GM06990 (cell line): ENCODE results near the gene GPC1.

Source experiments
- DNase-seq: peaks from one replicate; pipeline ENCODE4 v3.0.0-alpha.2; 2011; ENCODE audit not compliant: insufficient read length; ENCODE audit errors: extremely low read depth
- H3K27me3 ChIP-seq: replicated peaks from 2 replicates; pipeline ENCODE4 v1.6.0; 2011; ENCODE audit warnings: low read length; ENCODE audit not compliant: control insufficient read depth, insufficient read depth
- H3K36me3 ChIP-seq: 2 replicates; pipeline ENCODE4 v1.5.1; 2011; ENCODE audit warnings: low read length; ENCODE audit not compliant: control insufficient read depth, insufficient read depth
- H3K4me3 ChIP-seq: replicated peaks from 2 replicates; pipeline ENCODE4 v1.5.1; 2011; ENCODE audit warnings: low read depth, mild to moderate bottlenecking, control low read depth, low read length
- TF ChIP-seq, protein P1 (sequence below): IDR thresholded peaks from 2 replicates; pipeline ENCODE4 v1.5.1; 2011; ENCODE audit warnings: low read length, control low read depth, mild to moderate bottlenecking, inconsistent platforms; ENCODE audit not compliant: insufficient read depth, poor library complexity, severe bottlenecking

GPC1 gene

DNA sequence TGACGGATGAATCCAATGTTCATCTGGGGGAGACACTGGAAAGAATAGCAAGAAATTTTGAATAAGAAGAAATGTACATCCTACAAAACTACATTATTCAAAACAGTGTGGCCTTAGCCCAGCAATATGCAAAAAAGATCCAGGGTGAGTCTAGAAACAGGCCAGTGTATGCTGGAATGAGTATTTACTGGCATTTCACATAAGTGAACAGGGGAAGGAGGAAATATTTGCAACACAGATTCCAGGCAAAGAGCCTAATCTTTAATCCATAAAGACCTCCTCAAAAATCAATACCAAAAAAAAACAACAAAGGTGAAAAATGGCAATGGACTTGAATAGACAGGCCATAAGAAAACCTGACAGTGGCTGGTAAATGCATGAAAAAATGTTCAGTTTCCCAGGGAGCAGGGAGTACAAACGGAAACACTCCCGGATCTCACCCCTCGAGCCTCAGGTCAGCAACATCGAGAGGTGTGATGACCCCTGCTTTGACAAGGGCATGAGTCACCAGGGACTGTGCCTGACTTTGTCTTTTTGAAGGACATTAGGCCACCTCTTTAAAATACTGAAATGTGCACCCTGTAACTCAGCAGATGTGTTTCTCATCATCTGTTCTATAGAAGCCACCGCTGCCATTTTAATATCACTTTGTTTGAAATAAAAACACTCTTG lies 12.7 kb upstream of the GPC1 start:
- H3K4me3 ChIP-seq = no peak overlapping the region
- DNase-seq = no peak
- no peaks in the 10 kb centered on the region for H3K27me3 ChIP-seq
- H3K36me3 ChIP-seq = no peaks in the 10 kb centered on the region
- TF ChIP-seq, protein P1, sequence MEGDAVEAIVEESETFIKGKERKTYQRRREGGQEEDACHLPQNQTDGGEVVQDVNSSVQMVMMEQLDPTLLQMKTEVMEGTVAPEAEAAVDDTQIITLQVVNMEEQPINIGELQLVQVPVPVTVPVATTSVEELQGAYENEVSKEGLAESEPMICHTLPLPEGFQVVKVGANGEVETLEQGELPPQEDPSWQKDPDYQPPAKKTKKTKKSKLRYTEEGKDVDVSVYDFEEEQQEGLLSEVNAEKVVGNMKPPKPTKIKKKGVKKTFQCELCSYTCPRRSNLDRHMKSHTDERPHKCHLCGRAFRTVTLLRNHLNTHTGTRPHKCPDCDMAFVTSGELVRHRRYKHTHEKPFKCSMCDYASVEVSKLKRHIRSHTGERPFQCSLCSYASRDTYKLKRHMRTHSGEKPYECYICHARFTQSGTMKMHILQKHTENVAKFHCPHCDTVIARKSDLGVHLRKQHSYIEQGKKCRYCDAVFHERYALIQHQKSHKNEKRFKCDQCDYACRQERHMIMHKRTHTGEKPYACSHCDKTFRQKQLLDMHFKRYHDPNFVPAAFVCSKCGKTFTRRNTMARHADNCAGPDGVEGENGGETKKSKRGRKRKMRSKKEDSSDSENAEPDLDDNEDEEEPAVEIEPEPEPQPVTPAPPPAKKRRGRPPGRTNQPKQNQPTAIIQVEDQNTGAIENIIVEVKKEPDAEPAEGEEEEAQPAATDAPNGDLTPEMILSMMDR = no peak

DNA sequence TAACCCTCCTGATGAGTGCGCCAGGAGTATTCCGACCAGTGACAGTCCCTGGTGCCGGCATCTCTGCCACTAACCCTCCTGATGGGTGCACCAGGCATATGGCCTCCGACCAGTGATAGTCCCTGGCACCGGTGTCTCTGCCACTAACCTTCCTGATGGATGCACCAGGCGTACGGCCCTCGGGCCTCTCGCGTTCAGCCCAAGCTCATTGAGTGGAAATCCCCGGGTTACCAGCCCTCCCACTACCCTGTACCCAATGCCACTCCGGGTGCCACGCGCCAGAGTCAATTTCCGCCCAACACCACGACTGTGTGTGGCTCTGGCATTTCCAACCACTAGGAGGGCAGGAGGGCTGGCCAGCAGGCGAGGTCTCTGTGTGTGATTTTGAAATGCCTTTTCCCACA lies 11.7 kb upstream of the GPC1 start:
- no peak overlapping the region for H3K4me3 ChIP-seq
- DNase-seq = no peak
- no peaks in the 10 kb centered on the region for H3K27me3 ChIP-seq
- no peaks in the 10 kb centered on the region for H3K36me3 ChIP-seq
- TF ChIP-seq, protein P1 = no peak

DNA sequence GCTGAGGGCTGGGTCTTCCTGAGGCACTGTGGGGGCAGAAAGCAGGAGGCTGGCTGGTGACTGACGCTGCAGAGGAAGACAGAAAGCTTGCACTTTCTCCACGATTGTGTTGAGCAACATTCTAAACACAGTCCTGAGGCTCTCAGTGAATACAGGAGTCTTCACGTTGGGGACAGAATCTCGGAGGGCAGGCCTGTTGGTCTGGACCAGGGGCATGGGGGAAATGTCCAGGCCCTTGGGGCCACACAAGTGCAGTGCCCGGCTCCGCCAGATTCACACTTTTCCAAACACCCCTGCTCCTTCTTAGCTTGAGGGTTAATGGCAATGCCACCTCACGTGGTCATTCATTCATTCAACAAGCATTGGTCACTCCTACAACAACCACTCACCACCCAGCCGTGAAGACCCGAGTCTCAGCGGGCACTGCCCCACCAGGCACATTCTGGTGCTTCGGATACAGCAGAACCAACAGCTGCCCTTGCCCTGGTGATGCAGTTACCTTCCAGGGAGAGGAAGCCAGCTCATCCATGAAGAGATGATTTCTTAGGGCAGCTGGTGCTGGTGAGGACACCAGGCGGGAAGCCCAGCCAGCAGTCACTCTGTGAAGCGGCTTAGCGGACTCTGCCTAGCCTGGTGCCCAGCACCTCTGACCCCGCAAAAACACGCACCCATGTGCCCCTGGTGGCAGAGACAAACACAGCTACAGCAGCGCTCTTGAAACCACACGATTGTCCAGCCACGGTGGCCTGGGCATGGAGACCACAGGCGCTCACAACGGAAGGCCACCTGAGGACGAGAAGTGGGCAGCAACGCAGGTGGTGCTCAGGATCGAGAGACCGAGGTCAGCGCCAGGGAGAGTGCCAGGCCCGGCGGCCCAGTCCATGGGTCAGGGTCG lies 10.9 kb upstream of the GPC1 start:
- Histone ChIP-seq H3K27me3 (no peaks in the 10 kb centered on the region), H3K4me3 (no peak overlapping the region), H3K36me3 (no peaks in the 10 kb centered on the region)
- no peak for DNase-seq
- TF ChIP-seq, protein P1 = no peak

DNA sequence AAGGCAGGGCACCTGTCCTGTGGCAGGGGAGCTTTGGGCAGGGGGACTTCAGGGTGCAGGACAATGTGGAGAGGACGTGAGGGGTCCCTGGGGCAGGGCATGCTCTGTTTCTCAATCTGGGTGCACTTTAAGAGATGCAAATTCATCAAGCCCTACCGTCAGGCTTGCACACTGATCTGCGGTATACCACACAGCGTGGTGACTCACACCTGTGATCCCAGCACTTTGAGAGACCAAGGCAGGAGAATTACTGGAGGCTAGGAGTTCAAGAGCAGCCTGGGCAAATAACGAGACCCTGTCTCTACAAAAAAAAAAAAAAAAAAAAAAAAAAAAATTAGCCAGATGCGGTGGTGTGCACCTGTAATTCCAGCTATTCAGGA lies 10.2 kb upstream of the GPC1 start:
- TF ChIP-seq, protein P1 = no peak
- no peaks in the 10 kb centered on the region for H3K36me3 ChIP-seq
- no peaks in the 10 kb centered on the region for H3K27me3 ChIP-seq
- no peak overlapping the region for H3K4me3 ChIP-seq
- no peak for DNase-seq

DNA sequence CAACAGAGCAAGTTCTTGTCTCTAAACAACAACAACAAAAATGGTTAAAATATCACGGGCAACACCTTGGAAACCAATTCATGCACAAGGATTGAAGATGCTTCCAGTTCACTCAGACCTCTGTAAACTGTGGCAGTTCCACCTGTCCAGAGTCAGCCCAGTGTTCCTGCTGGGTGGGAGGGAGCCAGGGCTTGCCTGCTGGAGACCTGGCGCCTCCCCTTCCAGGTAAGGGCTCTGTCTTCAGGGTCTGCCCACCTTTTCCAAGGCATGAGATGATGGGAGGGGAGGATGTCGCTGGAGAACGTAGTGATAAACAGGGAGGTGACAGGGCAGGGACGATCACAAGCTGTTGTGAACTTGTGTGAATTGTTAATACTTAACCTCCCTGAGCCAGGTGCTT lies 9.8 kb upstream of the GPC1 start:
- Histone ChIP-seq H3K36me3 (no peaks in the 10 kb centered on the region), H3K4me3 (no peak overlapping the region), H3K27me3 (no peaks in the 10 kb centered on the region)
- DNase-seq = no peak
- TF ChIP-seq, protein P1 = no peak
